ENCODE results near the gene FOXP1.
"Not testable (repeated sequence)": the region's sequence is repeated elsewhere in the genome, so short reads cannot be mapped to it uniquely, and the experiment has no call there.

The FOXP1 gene

DNA sequence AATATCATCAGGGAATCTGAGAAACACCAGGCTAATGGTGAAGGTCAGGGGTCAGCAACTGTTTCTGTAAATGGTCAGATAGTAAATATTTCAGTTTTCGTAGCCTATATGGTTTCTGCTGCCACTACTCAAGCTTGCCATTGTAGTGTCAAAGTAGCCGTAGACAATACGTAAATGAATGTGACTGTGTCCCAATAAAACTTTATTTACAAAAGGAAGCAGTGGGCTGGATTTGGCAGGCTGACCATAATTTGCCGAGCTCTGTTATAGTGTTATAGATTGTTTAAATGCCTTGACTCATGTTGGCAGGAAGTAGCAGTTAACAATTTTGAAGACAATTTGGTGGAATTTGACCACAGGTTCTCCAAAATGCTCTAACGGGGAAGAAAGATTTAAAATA is 548.2 kb downstream of the FOXP1 start:
- DNase-seq (ENCODE audit: low read depth in 2 of 2): peak in 1 of 2 experiments; percentile 53

- no peak for DNase-seq (ENCODE audit: low read depth in 2 of 2)
Observed at GRCh38 chr3:71033681-71034220, 549.8 kb downstream of the FOXP1 start.

DNA sequence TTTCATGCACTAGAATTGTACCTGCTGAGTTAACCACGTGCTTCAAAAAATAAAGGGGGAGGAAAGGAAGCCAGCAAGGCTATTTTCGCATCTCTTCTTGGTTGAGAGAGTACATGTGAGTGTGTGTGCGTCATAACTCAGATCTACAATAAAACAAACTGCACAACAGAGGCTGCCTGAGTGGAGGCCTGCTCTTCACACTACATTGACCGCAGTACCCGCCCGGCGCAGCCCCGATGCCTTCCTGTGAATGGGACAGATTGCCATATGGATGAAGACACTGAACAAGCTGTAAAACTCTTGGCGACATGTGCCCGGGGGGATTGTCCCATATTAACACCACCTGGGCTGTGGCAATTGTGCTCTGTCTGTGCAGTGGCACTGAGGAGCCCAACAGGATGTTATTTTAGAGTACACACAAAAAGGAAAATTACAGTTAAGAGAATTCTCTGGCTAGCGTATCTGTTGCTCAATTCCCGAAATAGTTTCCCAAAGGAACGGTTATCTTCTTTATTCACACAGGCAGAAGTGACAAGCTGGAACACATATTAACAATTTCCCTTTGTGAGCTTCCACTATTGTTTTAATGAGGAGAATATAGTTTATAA is 551.5 kb downstream of the FOXP1 start:
- no peak for DNase-seq (ENCODE audit: low read depth in 2 of 2)

- DNase-seq (ENCODE audit: low read depth in 2 of 2): no peak
Observed at GRCh38 chr3:71031181-71031580, 552.3 kb downstream of the FOXP1 start.

GRCh38 chr3:71030748-71031147 is 552.8 kb downstream of the FOXP1 start:
- no peak for DNase-seq (ENCODE audit: low read depth in 2 of 2)

GRCh38 chr3:71029770-71030169 is 553.8 kb downstream of the FOXP1 start:
- DNase-seq (ENCODE audit: low read depth in 2 of 2): no peak

- DNase-seq (ENCODE audit: low read depth in 2 of 2): no peak
Observed at GRCh38 chr3:71028802-71029201, 554.7 kb downstream of the FOXP1 start.

DNA sequence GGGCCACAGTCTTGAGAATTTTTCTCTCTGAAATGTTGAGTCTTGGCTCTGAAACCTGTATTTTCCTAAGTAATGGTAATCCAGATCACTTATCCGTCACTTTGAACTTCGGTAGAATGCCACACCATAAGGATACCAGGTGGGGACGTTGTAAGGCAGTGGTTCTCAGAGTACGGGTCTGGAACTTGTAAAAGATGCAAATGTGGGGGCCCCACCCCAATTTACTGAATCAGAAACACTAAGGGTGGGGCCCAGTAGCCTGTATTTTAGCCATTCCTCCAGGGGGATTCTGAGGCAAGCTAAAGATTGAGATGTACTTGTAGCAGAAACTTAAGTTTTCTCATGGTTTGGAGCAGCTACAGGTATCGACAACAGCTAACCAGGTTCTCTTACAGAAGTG is 555.3 kb downstream of the FOXP1 start:
- no peak for DNase-seq (ENCODE audit: low read depth in 2 of 2)

DNA sequence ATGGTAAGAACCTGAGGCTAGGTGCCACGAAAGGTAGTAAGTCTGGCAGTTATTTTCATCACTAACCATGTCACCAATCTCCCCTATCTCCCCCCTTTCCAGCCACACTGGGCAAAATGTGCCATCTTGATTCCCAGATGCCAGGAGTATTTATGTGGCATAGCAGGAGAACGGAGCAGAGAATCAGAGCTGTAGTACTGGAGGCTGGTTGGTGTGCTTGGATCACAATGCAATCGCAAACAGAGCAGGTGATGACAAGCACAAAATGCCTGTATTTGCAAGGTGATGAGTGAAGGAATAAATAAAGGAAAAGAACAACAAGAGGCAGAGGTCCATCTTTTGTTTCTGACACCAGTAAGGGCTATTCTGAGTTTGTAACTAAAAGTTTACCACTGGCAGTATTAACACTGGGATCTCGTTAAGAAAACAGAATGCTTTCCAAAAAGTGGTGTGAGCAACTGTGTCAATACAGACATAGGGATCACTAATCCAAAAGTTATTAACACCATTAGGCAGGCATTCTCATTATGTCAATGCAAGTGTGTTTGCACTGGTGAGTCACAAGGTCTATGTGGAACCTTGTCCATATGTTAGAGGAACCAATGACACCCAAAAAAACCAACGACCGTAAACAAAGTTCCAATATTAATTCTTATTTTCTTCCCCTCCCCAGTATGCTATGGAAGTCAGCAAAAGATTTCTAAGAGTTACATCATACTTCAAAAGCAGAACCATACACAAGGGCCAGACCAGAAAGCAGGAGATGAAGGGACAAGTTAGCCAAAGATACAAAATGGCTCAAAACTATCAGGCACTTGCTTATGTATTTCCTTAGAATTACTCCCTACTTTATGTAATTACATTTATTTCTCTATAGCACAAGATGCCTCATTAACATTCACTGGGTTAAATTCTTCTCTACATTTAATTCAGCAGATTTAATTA is 556.6 kb downstream of the FOXP1 start:
- DNase-seq (ENCODE audit: low read depth in 2 of 2): no peak

GRCh38 chr3:71025516-71025915 is 558.0 kb downstream of the FOXP1 start:
- no peak for DNase-seq (ENCODE audit: low read depth in 2 of 2)

- no peak for DNase-seq (ENCODE audit: low read depth in 2 of 2)
Observed at GRCh38 chr3:71025010-71025409, 558.5 kb downstream of the FOXP1 start.

DNA sequence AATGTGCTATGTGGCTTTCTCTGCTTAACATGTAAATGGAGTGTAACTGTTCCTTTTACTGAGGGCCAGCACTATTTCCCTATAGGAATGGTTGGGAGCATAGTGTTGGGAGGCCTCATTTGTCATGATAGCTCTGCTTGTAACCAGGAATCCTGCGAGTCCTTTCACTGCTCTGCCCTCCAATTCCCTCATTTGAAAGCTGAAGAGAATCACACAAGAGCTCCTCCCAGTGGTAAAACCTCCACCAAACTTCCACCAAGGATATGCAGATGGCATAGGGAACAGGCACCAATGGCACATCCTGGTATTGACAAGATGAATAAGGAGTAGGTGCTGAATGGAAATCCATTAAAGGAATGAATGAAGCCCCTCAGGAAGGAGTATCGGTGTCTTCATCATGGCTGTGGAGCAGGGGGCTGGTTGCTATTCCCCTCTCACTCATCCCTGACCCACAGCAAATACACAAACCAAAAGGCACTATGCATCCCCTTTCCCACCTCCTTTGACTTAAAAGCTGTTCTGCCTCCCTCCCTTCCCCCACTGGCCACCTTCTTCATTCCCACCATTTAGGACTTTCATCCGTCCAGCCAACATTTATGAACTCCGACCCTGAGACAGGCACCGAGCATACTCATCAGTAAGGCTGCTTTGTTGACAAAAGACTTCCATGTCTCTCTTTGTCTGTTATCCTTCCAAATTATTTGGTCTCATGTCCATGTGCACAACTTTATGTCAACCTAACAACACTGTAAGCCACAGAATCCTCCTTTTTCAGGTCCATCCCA is 560.8 kb downstream of the FOXP1 start:
- no peak for DNase-seq (ENCODE audit: low read depth in 2 of 2)

DNA sequence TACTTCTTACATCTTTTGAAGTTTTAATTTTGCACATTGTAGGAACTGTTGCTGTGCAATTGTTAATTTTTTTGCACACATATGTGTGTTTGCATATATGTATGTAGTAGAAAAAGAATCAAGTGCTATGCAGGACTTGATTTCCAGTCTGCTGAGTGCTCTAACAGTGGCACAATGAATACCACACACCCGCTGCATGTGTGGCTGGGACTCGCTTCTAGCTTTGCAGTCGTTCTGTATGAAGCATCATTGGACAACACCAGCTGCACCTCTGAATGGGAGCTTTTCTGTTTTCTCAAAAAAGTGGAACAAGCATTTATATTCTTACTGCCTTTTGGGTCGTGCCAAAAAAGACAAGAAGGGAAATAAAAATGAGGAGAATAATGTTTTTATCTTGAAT is 564.7 kb downstream of the FOXP1 start:
- DNase-seq (ENCODE audit: low read depth in 2 of 2): no peak

DNA sequence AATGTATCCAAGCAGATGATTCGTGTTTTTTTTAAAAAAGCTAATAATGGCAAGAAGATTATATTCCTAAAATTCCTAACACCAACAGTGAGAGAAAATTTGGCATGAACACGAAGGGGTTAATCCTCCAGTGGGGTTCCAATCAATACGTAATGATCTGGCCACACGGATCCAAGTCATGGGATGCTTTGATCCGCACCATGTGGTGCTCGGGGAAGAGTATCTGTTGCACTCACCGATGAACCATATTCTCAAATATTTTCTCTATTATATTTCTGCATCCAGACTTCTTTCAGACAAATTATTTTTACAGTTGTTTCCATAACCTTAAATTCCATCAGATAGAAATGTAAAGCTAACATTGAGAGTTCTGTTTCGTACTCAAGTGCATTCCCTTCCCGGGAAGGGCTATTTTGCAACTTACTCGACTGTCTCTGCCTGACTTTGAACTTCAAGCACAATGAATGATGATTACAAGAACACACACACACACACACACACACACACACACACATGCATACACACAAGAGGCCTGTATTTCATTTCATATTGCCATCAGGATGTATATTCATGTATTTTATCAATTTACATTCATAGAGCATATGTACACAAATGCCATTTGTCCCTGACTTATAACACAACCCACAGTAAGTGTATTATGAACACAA is 567.2 kb downstream of the FOXP1 start:
- DNase-seq (ENCODE audit: low read depth in 2 of 2): no peak

GRCh38 chr3:71014616-71015015 is 568.9 kb downstream of the FOXP1 start:
- not testable (repeated sequence) for DNase-seq (ENCODE audit: low read depth in 2 of 2)

DNA sequence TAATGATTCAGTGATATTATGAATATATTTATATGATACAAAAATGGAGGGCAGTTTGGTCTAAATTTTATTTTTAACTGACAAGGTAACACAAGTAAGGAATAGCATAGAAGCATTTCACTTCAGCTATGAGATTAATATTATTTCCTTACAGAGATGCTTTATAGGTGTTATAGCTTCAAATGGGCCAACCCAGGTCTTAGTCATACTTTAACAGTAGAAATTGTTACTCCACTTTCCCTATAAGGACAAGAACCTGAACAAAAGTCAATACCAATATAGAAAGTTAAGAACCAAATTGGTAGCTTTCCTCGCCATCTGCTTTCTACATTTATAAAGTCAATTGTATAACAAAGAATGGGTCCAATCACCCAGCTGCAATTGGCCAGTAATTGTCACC is 570.6 kb downstream of the FOXP1 start:
- DNase-seq (ENCODE audit: low read depth in 2 of 2): no peak

DNA sequence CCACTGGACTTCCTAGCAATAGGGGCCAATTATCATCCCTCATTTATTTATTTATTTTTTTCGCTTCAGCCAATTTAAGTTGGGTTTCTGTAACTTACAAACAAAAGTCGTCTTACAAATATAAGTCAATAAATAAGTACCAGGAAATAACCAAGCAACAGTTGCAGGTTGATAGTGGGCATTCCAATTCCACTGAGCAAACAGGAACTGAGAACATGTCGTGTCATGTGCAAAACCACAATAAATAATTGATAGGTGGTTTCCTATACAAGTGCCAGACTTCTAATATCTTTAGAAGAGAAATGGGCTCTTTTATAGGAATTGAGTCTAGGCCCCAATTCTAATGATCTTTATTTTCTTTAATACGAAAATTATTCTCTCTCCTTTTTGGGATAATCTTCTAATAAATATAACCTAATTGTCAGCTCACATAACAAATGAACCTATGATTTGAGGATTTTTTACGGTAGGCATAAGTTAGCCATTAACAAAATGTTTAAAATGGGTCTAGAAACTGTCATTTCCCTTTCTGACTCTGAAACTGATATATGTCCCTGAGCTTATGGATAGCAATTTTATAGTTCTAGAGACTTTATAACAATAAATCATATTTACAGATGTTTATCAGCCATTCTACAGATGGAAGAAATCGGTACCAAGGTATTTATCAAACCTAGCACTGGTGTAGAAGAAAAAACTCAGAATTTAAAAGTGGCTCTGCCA is 571.8 kb downstream of the FOXP1 start:
- no peak for DNase-seq (ENCODE audit: low read depth in 2 of 2)

- DNase-seq (ENCODE audit: low read depth in 2 of 2): no peak
Observed at GRCh38 chr3:71010726-71011455, 572.6 kb downstream of the FOXP1 start.

DNA sequence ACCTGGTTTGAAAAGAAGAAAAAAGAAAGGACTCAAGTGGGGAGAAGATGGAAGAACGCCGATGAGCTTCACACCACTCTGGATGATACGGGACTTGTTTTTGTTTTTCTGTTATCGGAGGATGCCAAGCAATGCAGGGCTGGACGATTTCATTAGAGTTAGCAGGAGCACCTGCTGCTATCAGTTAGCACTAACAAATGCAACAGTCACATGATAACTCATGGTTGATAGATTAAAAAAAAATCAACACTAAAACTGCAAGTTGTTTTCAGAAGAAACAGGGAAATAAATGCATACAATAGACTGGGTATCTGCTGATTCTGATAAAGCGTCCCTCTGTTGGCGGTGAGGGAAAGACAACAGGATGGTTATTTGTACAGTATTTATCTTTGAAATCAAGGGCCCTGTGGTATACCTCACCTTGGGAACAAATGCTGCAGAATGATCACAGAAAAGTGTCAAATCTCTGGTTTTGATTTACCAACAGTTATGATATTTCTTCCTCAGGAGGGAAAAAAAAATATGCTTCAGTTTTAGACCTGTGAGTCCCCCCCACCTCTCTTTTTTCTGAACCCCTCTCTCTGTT is 575.1 kb downstream of the FOXP1 start:
- no peak for DNase-seq (ENCODE audit: low read depth in 2 of 2)
